Ascending aorta (tissue), 2 donors: Measurements from ENCODE around the gene TMEM258. TPM values are rescaled to one million over a fixed set of nuclear protein-coding genes. Genes with fewer than 3 reads are reported as not detected.

Experiments used
- DNase-seq, 2 donors: peaks; one replicate each; pipeline ENCODE4 v3.0.0-alpha.2; 2019; ENCODE audit warnings: low spot score in 2 of 2
- H3K27ac ChIP-seq, 2 donors: fragments of 200-600 bp; sonication (generic); one replicate each; pipeline ENCODE4 v1.5.1; 2016 to 2017; ENCODE audit warnings: mild to moderate bottlenecking in 1 of 2
- H3K27me3 ChIP-seq: fragments of 200-600 bp; sonication (generic); one replicate; pipeline ENCODE4 v1.5.1; 2017
- H3K36me3 ChIP-seq, 2 donors: fragments of 200-600 bp; sonication (generic); one replicate each; pipeline ENCODE4 v1.5.1; 2016
- H3K4me1 ChIP-seq, 2 donors: fragments of 200-600 bp; sonication (generic); one replicate each; pipeline ENCODE4 v1.5.1; 2016 to 2017; ENCODE audit warnings: mild to moderate bottlenecking in 1 of 2
- H3K4me3 ChIP-seq, 2 donors: fragments of 200-600 bp; sonication (generic); one replicate each; pipeline ENCODE4 v1.5.1; 2016 to 2017; ENCODE audit warnings: mild to moderate bottlenecking in 1 of 2
- H3K9me3 ChIP-seq, 2 donors: fragments of 200-600 bp; sonication (generic); one replicate each; pipeline ENCODE4 v1.5.1; 2016
- intact Hi-C: fragments of 100-400 bp; cut with DNase I; formaldehyde crosslinking; loops from one replicate; pipeline ENCODE4 v1.15.1; 2023
- total RNA-seq: library from RNA; depleted of rRNA; stranded (reverse); fragments of >200 nt; gene quantifications from one replicate; pipeline ENCODE4 v1.1.0, GENCODE V29; 2016
- TF ChIP-seq, protein P1 (sequence below), 3 experiments: fragments of 200-600 bp in 2 of 3; fragments of 450-650 bp in 1 of 3; sonication (generic) in 2 of 3; IDR thresholded peaks; one replicate each; pipeline ENCODE4 v1.5.1; 2016 to 2019; ENCODE audit warnings: antibody characterized with exemption in 3 of 3, mild to moderate bottlenecking in 1 of 3, moderate library complexity in 1 of 3

TMEM258 gene
- total RNA-seq, 1 donor from 2014 or later = 26.4 TPM

- intact Hi-C loops = no loop called here
- TF ChIP-seq, protein P1, sequence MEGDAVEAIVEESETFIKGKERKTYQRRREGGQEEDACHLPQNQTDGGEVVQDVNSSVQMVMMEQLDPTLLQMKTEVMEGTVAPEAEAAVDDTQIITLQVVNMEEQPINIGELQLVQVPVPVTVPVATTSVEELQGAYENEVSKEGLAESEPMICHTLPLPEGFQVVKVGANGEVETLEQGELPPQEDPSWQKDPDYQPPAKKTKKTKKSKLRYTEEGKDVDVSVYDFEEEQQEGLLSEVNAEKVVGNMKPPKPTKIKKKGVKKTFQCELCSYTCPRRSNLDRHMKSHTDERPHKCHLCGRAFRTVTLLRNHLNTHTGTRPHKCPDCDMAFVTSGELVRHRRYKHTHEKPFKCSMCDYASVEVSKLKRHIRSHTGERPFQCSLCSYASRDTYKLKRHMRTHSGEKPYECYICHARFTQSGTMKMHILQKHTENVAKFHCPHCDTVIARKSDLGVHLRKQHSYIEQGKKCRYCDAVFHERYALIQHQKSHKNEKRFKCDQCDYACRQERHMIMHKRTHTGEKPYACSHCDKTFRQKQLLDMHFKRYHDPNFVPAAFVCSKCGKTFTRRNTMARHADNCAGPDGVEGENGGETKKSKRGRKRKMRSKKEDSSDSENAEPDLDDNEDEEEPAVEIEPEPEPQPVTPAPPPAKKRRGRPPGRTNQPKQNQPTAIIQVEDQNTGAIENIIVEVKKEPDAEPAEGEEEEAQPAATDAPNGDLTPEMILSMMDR (IDR thresholded peaks at IDR 0.05) = no peak
- Histone ChIP-seq H3K27me3 (no peaks in the 10 kb centered on the region), H3K9me3 (no peaks in the 10 kb centered on the region), H3K4me3 (no peak overlapping the region), H3K36me3 (no peaks in the 10 kb centered on the region), H3K4me1 (no peaks in the 10 kb centered on the region), H3K27ac (no peak overlapping the region)
- DNase-seq = no peak
These were observed 26.0 kb downstream of the TMEM258 start for GRCh38 chr11:61766353-61766841.

GRCh38 chr11:61765550-61766253 lies 26.7 kb downstream of the TMEM258 start:
- H3K9me3 ChIP-seq = no peaks in the 10 kb centered on the region
- H3K27ac ChIP-seq = no peak overlapping the region
- TF ChIP-seq, protein P1 (IDR thresholded peaks at IDR 0.05) = no peak
- H3K4me1 ChIP-seq = no peaks in the 10 kb centered on the region
- intact Hi-C loops = no loop called here
- no peaks in the 10 kb centered on the region for H3K36me3 ChIP-seq
- no peak for DNase-seq
- no peaks in the 10 kb centered on the region for H3K27me3 ChIP-seq
- no peak overlapping the region for H3K4me3 ChIP-seq

GRCh38 chr11:61764606-61765260 lies 27.7 kb downstream of the TMEM258 start:
- no peaks in the 10 kb centered on the region for H3K9me3 ChIP-seq
- H3K4me1 ChIP-seq = no peaks in the 10 kb centered on the region
- no peaks in the 10 kb centered on the region for H3K36me3 ChIP-seq
- no peak overlapping the region for H3K4me3 ChIP-seq
- DNase-seq = no peak
- no peaks in the 10 kb centered on the region for H3K27me3 ChIP-seq
- TF ChIP-seq, protein P1 (IDR thresholded peaks at IDR 0.05) = no peak
- no peak overlapping the region for H3K27ac ChIP-seq
- intact Hi-C loops = no loop called here

- Histone ChIP-seq H3K27ac (no peak overlapping the region), H3K36me3 (no peaks in the 10 kb centered on the region), H3K27me3 (no peaks in the 10 kb centered on the region), H3K4me1 (no peaks in the 10 kb centered on the region), H3K4me3 (no peak overlapping the region), H3K9me3 (no peaks in the 10 kb centered on the region)
- DNase-seq = no peak
- intact Hi-C loops = no loop called here
- TF ChIP-seq, protein P1 (IDR thresholded peaks at IDR 0.05) = no peak
These were observed 28.3 kb downstream of the TMEM258 start for GRCh38 chr11:61763930-61764605.

- Histone ChIP-seq H3K36me3 (no peaks in the 10 kb centered on the region), H3K9me3 (no peaks in the 10 kb centered on the region), H3K4me3 (no peak overlapping the region), H3K4me1 (no peaks in the 10 kb centered on the region), H3K27ac (no peak overlapping the region), H3K27me3 (no peaks in the 10 kb centered on the region)
- intact Hi-C loops = no loop called here
- TF ChIP-seq, protein P1 (IDR thresholded peaks at IDR 0.05) = no peak
- no peak for DNase-seq
These were observed 29.6 kb downstream of the TMEM258 start for GRCh38 chr11:61762798-61763197.
